Muscle layer of colon (tissue), 2 donors: Measurements from ENCODE around the gene CD180.
A peak's percentile ranks its signal among the peaks of the same experiment; 100 is the strongest.

Experiments used
- H3K27ac ChIP-seq: one replicate; pipeline ENCODE4 v1.7.0; 2013; ENCODE audit warnings: low read depth, mild to moderate bottlenecking, low read length, moderate library complexity
- H3K27me3 ChIP-seq, 2 donors: one replicate each; pipeline ENCODE4 v1.7.0; 2013; ENCODE audit warnings: low read length in 2 of 2, mild to moderate bottlenecking in 2 of 2; ENCODE audit not compliant: insufficient read depth in 2 of 2, control insufficient read depth in 1 of 2
- H3K36me3 ChIP-seq: one replicate; pipeline ENCODE4 v1.7.0; 2013; ENCODE audit warnings: mild to moderate bottlenecking, low read length; ENCODE audit not compliant: insufficient read depth
- H3K4me1 ChIP-seq: one replicate; pipeline ENCODE4 v1.7.0; 2013; ENCODE audit warnings: mild to moderate bottlenecking, low read length; ENCODE audit not compliant: insufficient read depth
- H3K4me3 ChIP-seq, 2 donors: one replicate each; pipeline ENCODE4 v1.7.0; 2013; ENCODE audit warnings: low read length in 2 of 2, low read depth in 1 of 2, mild to moderate bottlenecking in 1 of 2, moderate library complexity in 1 of 2
- H3K9ac ChIP-seq: one replicate; pipeline ENCODE4 v1.7.0; 2013; ENCODE audit warnings: low read length
- H3K9me3 ChIP-seq: one replicate; pipeline ENCODE4 v1.7.0; 2013; ENCODE audit warnings: mild to moderate bottlenecking, low read length
- donor health status: abdominal sarcoma.
- donor health status: Adenocarcinoma of cecum.

CD180 gene

GRCh38 chr5:67166460-67167285 lies 29.9 kb downstream of the CD180 start:
- no peak overlapping the region for H3K9ac ChIP-seq
- no peaks in the 10 kb centered on the region for H3K27me3 ChIP-seq
- peak overlapping the region; percentile 35 for H3K27ac ChIP-seq
- peak overlapping the region in 1 of 2 donors; percentile 45 for H3K4me3 ChIP-seq
- H3K4me1 ChIP-seq, result peaks cover 11% of the 10 kb centered on the region
- peaks cover 31% of the 10 kb centered on the region for H3K36me3 ChIP-seq
- no peaks in the 10 kb centered on the region for H3K9me3 ChIP-seq

GRCh38 chr5:67165526-67166459 lies 30.8 kb downstream of the CD180 start:
- H3K9ac ChIP-seq, result no peak overlapping the region
- peak overlapping the region; percentile 35 for H3K27ac ChIP-seq
- no peaks in the 10 kb centered on the region for H3K9me3 ChIP-seq
- H3K4me1 ChIP-seq, result peaks cover 11% of the 10 kb centered on the region
- H3K36me3 ChIP-seq, result peaks cover 31% of the 10 kb centered on the region
- H3K27me3 ChIP-seq, result no peaks in the 10 kb centered on the region
- H3K4me3 ChIP-seq, result peak overlapping the region in 1 of 2 donors; percentile 45

- peaks cover 11% of the 10 kb centered on the region for H3K4me1 ChIP-seq
- no peaks in the 10 kb centered on the region for H3K27me3 ChIP-seq
- no peak overlapping the region for H3K9ac ChIP-seq
- peaks cover 31% of the 10 kb centered on the region for H3K36me3 ChIP-seq
- H3K9me3 ChIP-seq, result no peaks in the 10 kb centered on the region
- H3K4me3 ChIP-seq, result no peak overlapping the region
- H3K27ac ChIP-seq, result no peak overlapping the region
Observed at GRCh38 chr5:67164856-67165525, 31.6 kb downstream of the CD180 start.

- peaks cover 31% of the 10 kb centered on the region for H3K36me3 ChIP-seq
- no peaks in the 10 kb centered on the region for H3K27me3 ChIP-seq
- H3K4me1 ChIP-seq, result peaks cover 11% of the 10 kb centered on the region
- no peak overlapping the region for H3K27ac ChIP-seq
- H3K9ac ChIP-seq, result no peak overlapping the region
- no peaks in the 10 kb centered on the region for H3K9me3 ChIP-seq
- H3K4me3 ChIP-seq, result no peak overlapping the region
Observed at GRCh38 chr5:67163863-67164595, 32.6 kb downstream of the CD180 start.

- H3K9me3 ChIP-seq, result no peaks in the 10 kb centered on the region
- no peak overlapping the region for H3K27ac ChIP-seq
- H3K4me3 ChIP-seq, result no peak overlapping the region
- no peak overlapping the region for H3K9ac ChIP-seq
- H3K4me1 ChIP-seq, result peaks cover 11% of the 10 kb centered on the region
- peaks cover 31% of the 10 kb centered on the region for H3K36me3 ChIP-seq
- no peaks in the 10 kb centered on the region for H3K27me3 ChIP-seq
Observed at GRCh38 chr5:67163231-67163756, 33.3 kb downstream of the CD180 start.

GRCh38 chr5:67161767-67162166 lies 34.8 kb downstream of the CD180 start:
- H3K9me3 ChIP-seq, result no peaks in the 10 kb centered on the region
- H3K4me3 ChIP-seq, result no peak overlapping the region
- no peak overlapping the region for H3K9ac ChIP-seq
- peaks cover 9% of the 10 kb centered on the region for H3K4me1 ChIP-seq
- peaks cover 31% of the 10 kb centered on the region for H3K36me3 ChIP-seq
- no peak overlapping the region for H3K27ac ChIP-seq
- no peaks in the 10 kb centered on the region for H3K27me3 ChIP-seq

- Histone ChIP-seq H3K4me3 (no peak overlapping the region), H3K4me1 (peaks cover 3% of the 10 kb centered on the region), H3K9me3 (no peaks in the 10 kb centered on the region), H3K9ac (no peak overlapping the region), H3K27me3 (no peaks in the 10 kb centered on the region), H3K36me3 (peaks cover 31% of the 10 kb centered on the region), H3K27ac (no peak overlapping the region)
Observed at GRCh38 chr5:67160985-67161384, 35.6 kb downstream of the CD180 start.

GRCh38 chr5:67160272-67160671 lies 36.3 kb downstream of the CD180 start:
- no peaks in the 10 kb centered on the region for H3K27me3 ChIP-seq
- H3K9me3 ChIP-seq, result no peaks in the 10 kb centered on the region
- no peak overlapping the region for H3K27ac ChIP-seq
- no peaks in the 10 kb centered on the region for H3K4me1 ChIP-seq
- peaks cover 28% of the 10 kb centered on the region for H3K36me3 ChIP-seq
- H3K4me3 ChIP-seq, result no peak overlapping the region
- H3K9ac ChIP-seq, result no peak overlapping the region

GRCh38 chr5:67156976-67157583 lies 39.5 kb downstream of the CD180 start:
- no peaks in the 10 kb centered on the region for H3K4me1 ChIP-seq
- no peak overlapping the region for H3K27ac ChIP-seq
- no peak overlapping the region for H3K9ac ChIP-seq
- H3K27me3 ChIP-seq, result no peaks in the 10 kb centered on the region
- H3K9me3 ChIP-seq, result no peaks in the 10 kb centered on the region
- H3K4me3 ChIP-seq, result no peak overlapping the region
- peaks cover 16% of the 10 kb centered on the region for H3K36me3 ChIP-seq

- no peaks in the 10 kb centered on the region for H3K27me3 ChIP-seq
- H3K36me3 ChIP-seq, result peaks cover 23% of the 10 kb centered on the region
- no peak overlapping the region for H3K27ac ChIP-seq
- no peak overlapping the region for H3K9ac ChIP-seq
- H3K4me3 ChIP-seq, result no peak overlapping the region
- no peaks in the 10 kb centered on the region for H3K9me3 ChIP-seq
- no peaks in the 10 kb centered on the region for H3K4me1 ChIP-seq
Observed at GRCh38 chr5:67154556-67155206, 41.9 kb downstream of the CD180 start.
